Stimulated activated naive B cell treated with anti-CD40 and anti-IgM and Interleukin-4, amounts not matched to agents 10 μg/mL and 1 μg/mL and 100 μg/mL, for 72 hours (primary cell): ENCODE measurements around the gene ITGB2.

Experiments used
- ATAC-seq, 2 donors: fragments of 150-1000 bp; cut with Tn5 transposase; replicated peaks; 2 replicates each; pipeline ENCODE4 v1.10.0; 2021; ENCODE audit warnings: moderate library complexity in 1 of 2
- DNase-seq: peaks from one replicate; pipeline ENCODE4 v3.0.0; 2021
- H3K27ac Mint-ChIP-seq: one replicate; pipeline ENCODE4 v1.8.0; 2022; ENCODE audit warnings: mild to moderate bottlenecking, mixed read lengths
- H3K27me3 Mint-ChIP-seq, 2 donors: one replicate each; pipeline ENCODE4 v1.8.0; 2022; ENCODE audit warnings: mixed read lengths in 2 of 2
- H3K36me3 Mint-ChIP-seq, 2 donors: one replicate each; pipeline ENCODE4 v1.8.0; 2022; ENCODE audit warnings: mixed read lengths in 2 of 2, mild to moderate bottlenecking in 1 of 2
- H3K4me1 Mint-ChIP-seq, 2 donors: one replicate each; pipeline ENCODE4 v1.8.0; 2022; ENCODE audit warnings: mixed read lengths in 2 of 2, mild to moderate bottlenecking in 1 of 2
- H3K4me3 Mint-ChIP-seq, 2 donors: one replicate each; pipeline ENCODE4 v1.8.0; 2022; ENCODE audit warnings: mild to moderate bottlenecking in 2 of 2, mixed read lengths in 2 of 2, moderate library complexity in 1 of 2
- H3K9me3 Mint-ChIP-seq, 2 donors: one replicate each; pipeline ENCODE4 v1.8.0; 2022; ENCODE audit warnings: mixed read lengths in 2 of 2, mild to moderate bottlenecking in 1 of 2

Gene ITGB2

DNA sequence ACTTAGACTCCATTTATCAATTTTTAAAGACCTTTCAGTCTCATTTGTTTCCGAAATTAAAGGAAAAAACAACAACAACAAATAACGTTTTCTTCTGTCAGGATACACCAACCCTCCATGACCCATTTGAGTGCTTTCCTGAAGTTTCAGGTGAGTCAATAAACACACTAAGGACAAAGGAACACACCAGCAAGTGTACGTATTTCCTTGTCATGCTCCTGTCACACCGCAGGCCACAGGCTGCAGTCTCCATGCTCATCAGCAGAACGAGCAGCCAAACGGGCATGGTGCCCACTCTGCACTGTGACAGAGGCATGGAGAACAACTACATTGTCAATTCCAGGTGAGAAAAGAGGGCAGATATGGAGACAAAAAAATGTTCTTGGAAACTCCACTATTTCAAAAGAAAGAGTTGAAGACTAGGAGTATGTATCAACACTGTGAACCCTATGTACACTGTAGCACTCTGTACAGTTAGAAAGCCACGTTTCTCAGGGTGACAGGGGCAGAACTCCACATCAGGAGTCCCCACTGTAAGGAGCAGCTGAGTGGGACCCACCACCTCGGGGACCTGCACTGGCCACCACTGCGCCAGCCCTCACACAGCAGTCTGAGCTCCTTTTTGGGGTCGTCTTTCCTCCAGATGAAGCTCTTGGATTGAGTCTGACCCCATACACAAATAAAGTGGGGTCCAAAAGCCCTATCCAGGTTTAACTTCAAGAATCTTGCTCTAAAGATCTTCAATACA is 49.8 kb downstream of the ITGB2 start:
- Mint-ChIP-seq H3K4me3 (no peak overlapping the region), H3K4me1 (peaks cover 56 to 81% of the 10 kb centered on the region in 2 donors), H3K27ac (no peak overlapping the region), H3K36me3 (peaks cover 13 to 23% of the 10 kb centered on the region in 2 donors), H3K9me3 (no peaks in the 10 kb centered on the region), H3K27me3 (no peaks in the 10 kb centered on the region)
- DNase-seq (no peak), ATAC-seq (no peak)

DNA sequence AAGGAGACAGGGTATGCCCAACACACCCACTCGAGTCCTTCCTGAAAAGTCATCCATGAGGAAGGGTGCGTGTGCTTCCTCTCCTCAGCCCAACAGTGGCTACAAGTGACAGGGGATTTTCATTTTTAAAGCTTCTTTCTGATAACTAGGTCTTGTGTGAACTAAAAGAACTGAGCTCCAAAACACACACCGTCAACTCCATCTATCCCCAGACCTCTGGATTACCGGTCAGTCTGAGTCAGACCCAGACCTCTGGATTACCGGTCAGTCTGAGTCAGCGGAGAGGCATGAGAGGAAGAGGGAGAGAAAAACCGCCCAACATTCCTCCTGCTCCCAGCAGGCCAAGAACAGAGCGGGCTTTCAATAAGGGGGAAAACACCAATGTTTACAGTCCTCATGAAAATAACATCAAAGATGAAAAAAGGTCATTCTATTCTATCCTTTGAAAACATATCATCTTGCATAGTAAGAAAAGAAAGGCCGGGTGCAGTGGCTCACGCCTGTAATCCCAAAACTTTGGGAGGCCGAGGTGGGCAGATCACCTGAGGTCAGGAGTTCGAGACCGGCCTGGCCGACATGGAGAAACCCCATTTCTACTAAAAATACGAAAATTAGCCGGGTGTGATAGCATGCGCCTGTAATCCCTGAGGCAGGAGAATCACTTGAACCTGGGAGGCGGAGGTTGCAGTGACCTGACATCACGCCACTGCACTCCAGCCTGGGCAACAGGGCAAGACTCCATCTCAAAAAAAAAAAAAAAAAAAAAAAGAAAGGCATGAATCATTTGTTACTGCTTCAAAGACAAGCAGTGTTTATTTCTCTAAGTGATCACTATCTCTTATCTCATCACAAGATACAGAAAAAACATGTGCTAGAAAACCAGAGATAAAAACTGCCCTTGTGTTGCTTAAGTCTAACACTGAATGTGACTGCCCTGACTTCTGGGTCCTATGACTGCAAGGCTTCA is 50.6 kb downstream of the ITGB2 start:
- Mint-ChIP-seq H3K27ac (no peak overlapping the region), H3K36me3 (peaks cover 16 to 26% of the 10 kb centered on the region in 2 donors), H3K4me1 (peaks cover 59 to 82% of the 10 kb centered on the region in 2 donors), H3K4me3 (no peak overlapping the region), H3K9me3 (no peaks in the 10 kb centered on the region), H3K27me3 (no peaks in the 10 kb centered on the region)
- ATAC-seq: no peak
- DNase-seq: no peak

DNA sequence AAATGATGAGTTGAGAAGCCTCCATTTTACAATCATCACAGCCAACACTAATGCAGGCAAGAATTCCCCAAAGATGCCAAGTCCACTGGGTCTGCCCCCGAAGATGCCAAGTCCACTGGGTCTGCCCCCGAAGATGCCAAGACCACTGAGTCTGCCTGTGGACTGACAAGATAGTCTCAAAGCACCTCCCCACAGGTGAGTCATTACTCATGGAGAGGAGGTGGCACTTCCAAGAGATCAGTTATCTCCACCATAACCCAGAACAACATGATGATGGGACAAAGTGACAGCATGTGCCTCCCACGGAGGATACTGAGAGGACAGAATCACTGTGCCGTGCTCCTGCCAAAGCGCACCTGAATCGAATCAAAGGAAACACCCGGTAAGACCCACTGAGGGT is 52.0 kb downstream of the ITGB2 start:
- ATAC-seq: no peak
- no peak for DNase-seq
- peak overlapping the region in 1 of 2 donors; percentile 32 for H3K4me3 Mint-ChIP-seq
- peaks cover 59 to 82% of the 10 kb centered on the region in 2 donors for H3K4me1 Mint-ChIP-seq
- H3K27me3 Mint-ChIP-seq: no peaks in the 10 kb centered on the region
- peaks cover 23 to 35% of the 10 kb centered on the region in 2 donors for H3K36me3 Mint-ChIP-seq
- no peaks in the 10 kb centered on the region for H3K9me3 Mint-ChIP-seq
- no peak overlapping the region for H3K27ac Mint-ChIP-seq

DNA sequence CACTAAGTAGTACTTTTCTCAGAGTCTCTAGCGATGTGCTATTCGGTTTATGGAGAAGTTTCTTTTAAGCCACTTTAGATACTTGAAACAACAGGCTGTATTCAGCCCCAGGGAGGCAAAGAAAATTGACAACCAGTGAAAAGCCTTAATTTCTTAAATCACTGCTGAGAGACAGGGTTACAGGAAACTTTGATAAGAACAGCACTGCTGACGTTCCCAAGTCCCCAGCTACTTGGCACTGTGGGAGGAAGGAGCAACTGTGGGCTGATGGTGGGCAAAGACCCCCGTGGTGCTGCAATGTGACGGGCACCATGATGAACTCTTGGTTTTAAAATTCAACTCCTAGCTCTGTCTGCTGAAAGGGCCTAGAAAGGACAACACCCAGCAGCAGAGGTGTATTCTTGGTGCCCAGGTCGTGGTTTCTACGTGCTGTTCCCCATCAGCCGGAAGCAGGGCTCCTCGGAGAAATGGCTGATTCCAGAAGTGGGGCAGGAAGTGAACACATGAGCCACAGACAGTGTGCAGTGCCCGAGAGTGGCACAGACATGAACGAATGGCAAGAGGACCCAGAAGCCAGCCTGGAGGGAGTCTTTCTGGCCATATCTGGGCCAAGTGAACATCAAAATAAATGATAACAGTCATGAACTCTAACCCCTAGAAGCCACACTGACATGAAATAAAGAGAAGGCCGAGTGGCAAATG is 52.5 kb downstream of the ITGB2 start:
- Mint-ChIP-seq H3K4me3 (peak overlapping the region in 1 of 2 donors; percentile 32), H3K36me3 (peaks cover 28 to 41% of the 10 kb centered on the region in 2 donors), H3K27ac (no peak overlapping the region), H3K4me1 (peaks cover 57 to 87% of the 10 kb centered on the region in 2 donors), H3K27me3 (no peaks in the 10 kb centered on the region), H3K9me3 (no peaks in the 10 kb centered on the region)
- ATAC-seq (no peak), DNase-seq (no peak)

DNA sequence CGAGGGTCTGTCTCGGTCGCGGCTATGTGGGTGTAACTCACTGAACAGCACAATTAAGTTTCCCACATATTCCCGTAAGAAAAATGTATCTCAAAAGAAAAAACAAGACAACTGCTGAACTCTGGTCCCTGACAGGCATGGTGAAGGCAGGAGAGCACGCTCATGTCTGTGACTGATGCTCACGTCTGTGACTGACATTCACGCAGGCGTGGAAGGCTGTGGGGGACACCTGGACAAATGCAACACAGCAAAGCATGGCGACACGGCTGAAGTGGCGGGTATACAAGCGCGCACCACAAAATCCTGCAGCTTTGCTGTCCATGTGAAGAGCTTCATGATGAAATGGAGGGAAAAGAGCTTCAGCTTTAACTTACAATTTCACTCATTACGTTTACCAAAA is 53.2 kb downstream of the ITGB2 start:
- H3K9me3 Mint-ChIP-seq: no peaks in the 10 kb centered on the region
- H3K36me3 Mint-ChIP-seq: peaks cover 29 to 42% of the 10 kb centered on the region in 2 donors
- DNase-seq (no peak), ATAC-seq (no peak)
- no peaks in the 10 kb centered on the region for H3K27me3 Mint-ChIP-seq
- H3K27ac Mint-ChIP-seq: no peak overlapping the region
- no peak overlapping the region for H3K4me3 Mint-ChIP-seq
- H3K4me1 Mint-ChIP-seq: peaks cover 54 to 83% of the 10 kb centered on the region in 2 donors

DNA sequence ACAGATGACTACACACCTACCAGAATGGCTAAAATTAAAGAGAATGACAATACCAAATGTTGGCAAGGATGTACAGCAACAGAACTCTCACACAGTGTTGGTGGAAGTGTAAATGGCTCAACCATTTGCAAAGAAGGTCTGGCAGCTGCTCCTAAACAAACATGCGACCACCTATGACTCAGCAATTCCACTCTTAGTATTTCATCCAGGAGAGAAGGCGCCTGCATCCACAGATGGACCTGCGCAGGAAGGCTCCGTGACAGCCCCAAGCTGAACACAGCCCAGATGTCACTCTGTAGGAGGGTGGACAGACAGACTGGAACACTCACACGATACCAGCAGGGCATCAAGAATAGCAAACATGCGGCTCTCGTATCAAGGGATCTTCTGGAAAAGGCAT is 53.9 kb downstream of the ITGB2 start:
- peak overlapping the region; percentile 42 to 61 for H3K4me3 Mint-ChIP-seq
- no peaks in the 10 kb centered on the region for H3K27me3 Mint-ChIP-seq
- no peak for DNase-seq
- no peak for ATAC-seq
- H3K36me3 Mint-ChIP-seq: peaks cover 32 to 45% of the 10 kb centered on the region in 2 donors
- peaks cover 47 to 77% of the 10 kb centered on the region in 2 donors for H3K4me1 Mint-ChIP-seq
- H3K9me3 Mint-ChIP-seq: no peaks in the 10 kb centered on the region
- peak overlapping the region; percentile 49 for H3K27ac Mint-ChIP-seq

DNA sequence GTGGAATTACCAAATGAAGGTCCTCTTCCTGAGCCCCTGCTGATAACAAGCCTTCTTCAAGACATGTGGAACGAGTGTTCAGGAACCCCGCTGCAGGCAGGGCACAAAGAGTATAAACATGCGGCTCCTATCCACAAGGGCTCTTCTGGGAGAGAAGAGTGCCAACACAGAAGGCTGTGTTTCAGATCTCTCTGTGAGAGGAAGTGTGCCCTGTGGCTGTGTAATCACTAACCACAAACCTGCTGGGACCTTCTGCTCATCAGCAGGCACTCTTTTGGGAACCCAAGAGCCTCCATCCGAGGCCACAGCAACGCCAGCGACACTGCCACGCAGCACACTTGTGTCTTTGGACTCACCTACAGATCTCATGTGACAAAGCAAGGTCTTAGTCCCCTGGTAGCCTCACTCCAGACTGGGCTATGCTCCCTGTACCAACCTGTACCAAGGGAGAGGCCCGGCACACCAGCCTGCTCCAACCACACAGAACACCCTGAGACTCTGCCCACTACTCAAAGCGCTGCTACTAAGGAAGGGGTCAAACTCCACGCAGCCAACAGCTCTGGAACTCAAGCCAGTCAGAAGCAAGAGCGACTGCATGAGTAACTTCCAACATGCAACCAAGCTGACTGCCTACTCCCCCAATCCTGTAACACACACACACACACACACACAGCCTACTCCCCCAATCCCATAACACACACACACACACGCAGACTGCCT is 55.0 kb downstream of the ITGB2 start:
- ATAC-seq (peak; percentile 99 to 100), DNase-seq (peak; percentile 72)
- H3K27me3 Mint-ChIP-seq: no peaks in the 10 kb centered on the region
- peak overlapping the region; percentile 80 for H3K27ac Mint-ChIP-seq
- no peaks in the 10 kb centered on the region for H3K9me3 Mint-ChIP-seq
- peaks cover 44 to 77% of the 10 kb centered on the region in 2 donors for H3K4me1 Mint-ChIP-seq
- peak overlapping the region; percentile 49 to 56 for H3K4me3 Mint-ChIP-seq
- H3K36me3 Mint-ChIP-seq: peaks cover 38 to 53% of the 10 kb centered on the region in 2 donors

DNA sequence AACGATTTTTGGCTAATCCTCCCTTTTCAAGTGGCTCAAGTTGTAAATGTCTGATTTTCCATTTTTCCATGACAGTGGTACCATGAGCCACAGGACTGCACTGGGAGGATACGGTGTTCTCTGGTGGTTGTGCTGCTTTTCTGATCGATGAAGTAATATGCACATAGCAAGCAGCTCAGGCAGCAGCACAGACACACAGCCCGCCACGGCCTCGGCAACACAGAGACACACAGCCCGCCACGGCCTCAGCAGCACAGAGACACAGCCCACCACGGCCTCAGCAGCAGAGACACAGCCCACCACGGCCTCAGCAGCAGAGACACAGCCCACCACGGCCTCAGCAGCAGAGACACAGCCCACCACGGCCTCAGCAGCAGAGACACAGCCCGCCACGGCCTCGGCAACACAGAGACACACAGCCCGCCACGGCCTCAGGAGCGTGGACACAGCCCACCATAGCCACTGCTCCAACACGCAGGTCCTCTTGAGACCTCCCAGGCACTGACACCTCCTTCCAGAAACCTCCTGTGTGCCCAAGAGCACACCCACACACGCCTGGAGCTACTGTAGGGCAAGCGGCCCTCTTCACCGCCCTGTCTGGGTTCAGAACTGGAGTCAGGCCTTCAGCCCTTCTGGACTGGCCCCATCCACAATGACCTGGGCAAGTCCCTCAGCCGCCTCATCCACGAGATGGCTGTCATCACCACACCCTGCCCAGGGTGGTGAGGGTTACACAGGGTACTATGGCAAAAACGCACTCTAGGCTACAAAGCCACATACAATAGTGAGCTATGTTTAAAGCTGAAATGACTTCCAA is 57.6 kb downstream of the ITGB2 start:
- Mint-ChIP-seq H3K9me3 (no peaks in the 10 kb centered on the region), H3K4me3 (no peak overlapping the region), H3K27me3 (no peaks in the 10 kb centered on the region), H3K27ac (no peak overlapping the region), H3K4me1 (peaks cover 34 to 62% of the 10 kb centered on the region in 2 donors), H3K36me3 (peaks cover 43 to 65% of the 10 kb centered on the region in 2 donors)
- DNase-seq: no peak
- no peak for ATAC-seq

DNA sequence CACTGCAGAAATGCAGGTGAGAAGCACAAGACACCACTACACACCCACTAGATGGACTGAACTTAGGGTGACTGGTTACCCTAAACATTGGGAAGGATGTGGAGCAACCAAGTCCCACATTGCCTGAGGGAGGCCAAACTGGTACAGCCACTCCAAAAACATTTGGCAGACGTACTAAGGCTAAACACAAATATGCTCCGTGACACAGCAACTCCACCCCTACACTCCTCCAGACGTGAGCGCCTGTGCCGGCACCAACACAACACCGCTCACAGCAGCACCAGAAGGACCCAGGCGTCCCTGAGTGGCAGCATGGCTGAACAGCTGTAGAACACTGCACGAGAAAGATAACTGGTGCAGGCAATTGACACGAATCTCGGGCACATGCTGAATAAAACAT is 61.9 kb downstream of the ITGB2 start:
- DNase-seq: no peak
- Mint-ChIP-seq H3K9me3 (no peaks in the 10 kb centered on the region), H3K4me1 (peaks cover 9 to 27% of the 10 kb centered on the region in 2 donors), H3K27me3 (no peaks in the 10 kb centered on the region), H3K36me3 (peaks cover 45 to 62% of the 10 kb centered on the region in 2 donors), H3K4me3 (no peak overlapping the region), H3K27ac (no peak overlapping the region)
- no peak for ATAC-seq

DNA sequence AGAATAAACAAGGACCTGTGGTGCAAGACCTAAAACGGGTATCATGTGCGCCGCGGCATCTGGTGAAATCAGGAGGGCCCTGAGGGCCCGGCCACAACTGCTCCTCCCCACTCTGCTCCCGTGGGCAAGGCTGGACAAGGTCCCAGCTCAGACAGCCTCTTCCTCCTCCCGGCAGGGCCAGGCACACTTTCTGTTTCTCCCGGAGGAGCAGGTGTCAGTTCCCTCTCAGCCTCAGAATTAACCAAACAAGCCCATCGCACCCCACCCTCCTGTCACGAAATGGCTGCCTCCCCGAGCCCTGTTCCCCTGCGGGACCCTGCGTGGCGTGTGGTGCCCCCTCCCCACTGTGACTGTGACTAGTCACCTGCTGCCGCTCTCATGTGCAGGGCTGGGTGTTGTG is 62.4 kb downstream of the ITGB2 start:
- DNase-seq (no peak), ATAC-seq (no peak)
- peaks cover 46 to 62% of the 10 kb centered on the region in 2 donors for H3K36me3 Mint-ChIP-seq
- H3K9me3 Mint-ChIP-seq: no peaks in the 10 kb centered on the region
- H3K27ac Mint-ChIP-seq: no peak overlapping the region
- no peaks in the 10 kb centered on the region for H3K27me3 Mint-ChIP-seq
- H3K4me1 Mint-ChIP-seq: peaks cover 11 to 22% of the 10 kb centered on the region in 2 donors
- no peak overlapping the region for H3K4me3 Mint-ChIP-seq

DNA sequence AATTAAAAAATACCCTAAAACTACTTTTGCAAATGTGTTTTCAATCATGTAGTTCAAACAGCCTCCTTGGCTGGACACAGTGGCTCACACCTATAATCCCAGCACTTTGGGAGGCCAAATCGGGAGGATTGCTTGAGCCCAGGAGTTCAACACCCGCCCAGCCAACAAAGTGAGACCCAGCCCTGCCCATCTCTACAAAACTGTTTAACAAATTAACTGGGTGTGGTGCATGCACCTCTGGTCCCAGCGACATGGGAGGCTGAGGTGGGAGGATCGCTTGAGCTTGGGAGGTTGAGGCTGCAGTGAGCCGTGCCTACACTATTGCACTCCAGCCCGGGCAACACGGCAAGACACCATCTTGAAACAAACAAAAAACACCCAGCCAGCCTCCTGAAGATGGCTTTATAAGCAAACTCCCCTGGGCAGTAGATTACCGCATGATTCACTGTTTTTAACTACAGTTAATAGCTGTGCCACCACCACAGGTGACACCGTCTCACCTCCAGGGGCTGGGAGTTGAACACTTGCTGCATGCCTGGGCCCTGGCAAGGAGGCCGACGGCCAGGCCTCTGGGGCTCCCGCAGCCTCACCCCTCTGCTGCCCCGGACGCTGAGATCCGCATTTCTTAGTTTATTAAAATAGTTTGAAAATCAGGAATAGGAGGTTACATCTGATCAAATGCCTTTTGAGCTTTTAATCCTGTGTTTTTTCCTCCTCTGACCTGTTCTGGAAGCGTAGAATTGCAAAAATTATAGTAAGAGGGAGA is 63.4 kb downstream of the ITGB2 start:
- Mint-ChIP-seq H3K36me3 (peaks cover 47 to 66% of the 10 kb centered on the region in 2 donors), H3K27me3 (no peaks in the 10 kb centered on the region), H3K9me3 (no peaks in the 10 kb centered on the region), H3K27ac (no peak overlapping the region), H3K4me1 (peaks cover 11 to 21% of the 10 kb centered on the region in 2 donors), H3K4me3 (no peak overlapping the region)
- DNase-seq (no peak), ATAC-seq (no peak)

DNA sequence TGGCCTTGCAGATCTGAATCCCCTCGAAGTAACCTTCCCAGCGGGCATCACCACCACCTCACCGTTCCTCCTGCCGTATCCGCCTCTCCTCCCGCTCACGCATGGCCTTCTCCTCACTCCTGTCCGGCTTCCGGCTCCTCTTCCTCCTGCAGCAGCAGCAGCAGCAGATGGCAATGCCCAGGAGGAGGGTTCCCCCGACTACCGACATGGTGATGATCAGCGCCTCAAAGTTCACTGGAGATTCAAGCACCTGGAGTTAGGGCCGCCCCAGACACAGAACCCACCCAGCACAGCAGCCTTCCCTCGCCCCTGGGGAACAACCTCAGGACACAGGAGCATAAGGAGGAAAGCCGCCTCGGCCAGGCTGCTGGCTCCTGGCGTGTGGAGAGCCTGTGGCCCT is 64.6 kb downstream of the ITGB2 start:
- peaks cover 38 to 59% of the 10 kb centered on the region in 2 donors for H3K36me3 Mint-ChIP-seq
- H3K4me1 Mint-ChIP-seq: peaks cover 5 to 14% of the 10 kb centered on the region in 2 donors
- no peaks in the 10 kb centered on the region for H3K27me3 Mint-ChIP-seq
- DNase-seq: no peak
- H3K9me3 Mint-ChIP-seq: no peaks in the 10 kb centered on the region
- ATAC-seq: no peak
- H3K27ac Mint-ChIP-seq: no peak overlapping the region
- no peak overlapping the region for H3K4me3 Mint-ChIP-seq
